Nephron (organoid): ENCODE data around the gene TXK.
A peak's percentile ranks its signal among the peaks of the same experiment; 100 is the strongest.

Experiments used
- H3K27ac Mint-ChIP-seq, 3 experiments: 2 replicates each; pipeline ENCODE4 v1.8.0; 2020; ENCODE audit warnings: mixed read lengths in 3 of 3, mild to moderate bottlenecking in 2 of 3, moderate library complexity in 1 of 3
- H3K27me3 Mint-ChIP-seq: 2 replicates; pipeline ENCODE4 v1.8.0; 2021; ENCODE audit warnings: low read depth, mild to moderate bottlenecking, moderate library complexity, mixed read lengths
- H3K36me3 Mint-ChIP-seq: 2 replicates; pipeline ENCODE4 v1.8.0; 2020; ENCODE audit warnings: low read depth, mixed read lengths
- H3K4me1 Mint-ChIP-seq: 2 replicates; pipeline ENCODE4 v1.8.0; 2020; ENCODE audit warnings: mixed read lengths
- H3K4me3 Mint-ChIP-seq, 3 experiments: 2 replicates each; pipeline ENCODE4 v1.8.0; 2020; ENCODE audit warnings: mild to moderate bottlenecking in 3 of 3, mixed read lengths in 3 of 3, moderate library complexity in 2 of 3
- H3K9me3 Mint-ChIP-seq: 2 replicates; pipeline ENCODE4 v1.8.0; 2020; ENCODE audit warnings: mixed read lengths
- CTCF ChIP-seq, 3 experiments: fragments of 200-600 bp; sonication (generic); IDR thresholded peaks; one replicate each; pipeline ENCODE4 v1.5.0; 2021; ENCODE audit warnings: antibody characterized with exemption in 3 of 3; ENCODE audit not compliant: unreplicated experiment in 3 of 3

TXK gene

GRCh38 chr4:48037117-48037462 lies 97.0 kb downstream of the TXK start:
- no peaks in the 10 kb centered on the region for H3K9me3 Mint-ChIP-seq
- peaks cover 9% of the 10 kb centered on the region for H3K4me1 Mint-ChIP-seq
- H3K4me3 Mint-ChIP-seq, result no peak overlapping the region
- no peaks in the 10 kb centered on the region for H3K27me3 Mint-ChIP-seq
- H3K27ac Mint-ChIP-seq, result no peak overlapping the region
- TF ChIP-seq CTCF (IDR thresholded peaks at IDR 0.05; ENCODE audit: unreplicated experiment in 3 of 3), result no peak
- H3K36me3 Mint-ChIP-seq, result no peaks in the 10 kb centered on the region

DNA sequence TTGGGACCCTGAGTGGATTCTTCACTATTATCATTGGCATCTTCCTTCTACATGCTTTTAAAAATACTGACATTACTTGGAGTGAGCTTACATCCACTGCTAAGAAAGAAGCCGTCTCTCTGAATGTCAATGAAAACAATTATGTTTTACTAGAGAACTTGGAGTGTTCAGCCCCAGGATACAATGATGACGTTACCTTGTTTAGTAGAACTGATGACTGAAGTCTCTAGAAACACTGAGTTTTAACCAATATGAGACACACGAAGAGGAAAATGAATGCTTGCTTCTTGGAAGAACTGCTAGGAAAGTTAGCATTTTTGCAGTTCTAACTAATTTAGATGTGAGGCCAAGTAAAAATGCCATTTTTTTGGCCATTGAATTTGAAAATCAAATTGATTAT lies 98.1 kb downstream of the TXK start:
- no peak for TF ChIP-seq CTCF (IDR thresholded peaks at IDR 0.05; ENCODE audit: unreplicated experiment in 3 of 3)
- no peaks in the 10 kb centered on the region for H3K36me3 Mint-ChIP-seq

GRCh38 chr4:48033825-48034413 lies 100.1 kb downstream of the TXK start:
- H3K4me3 Mint-ChIP-seq, result no peak overlapping the region
- H3K36me3 Mint-ChIP-seq, result no peaks in the 10 kb centered on the region
- H3K9me3 Mint-ChIP-seq, result no peaks in the 10 kb centered on the region
- H3K4me1 Mint-ChIP-seq, result peaks cover 13% of the 10 kb centered on the region
- TF ChIP-seq CTCF (IDR thresholded peaks at IDR 0.05; ENCODE audit: unreplicated experiment in 3 of 3), result peak; percentile 30 to 43 (median 40)
- peaks cover 3% of the 10 kb centered on the region for H3K27me3 Mint-ChIP-seq
- no peak overlapping the region for H3K27ac Mint-ChIP-seq

More for the DNA sequence above, 98.1 kb downstream of the TXK start:
- H3K4me3 Mint-ChIP-seq, result no peak overlapping the region
- H3K4me1 Mint-ChIP-seq, result peaks cover 13% of the 10 kb centered on the region
- peaks cover 3% of the 10 kb centered on the region for H3K27me3 Mint-ChIP-seq
- H3K9me3 Mint-ChIP-seq, result no peaks in the 10 kb centered on the region
- H3K27ac Mint-ChIP-seq, result no peak overlapping the region

- no peak overlapping the region for H3K27ac Mint-ChIP-seq
- H3K4me1 Mint-ChIP-seq, result peaks cover 13% of the 10 kb centered on the region
- TF ChIP-seq CTCF (IDR thresholded peaks at IDR 0.05; ENCODE audit: unreplicated experiment in 3 of 3), result no peak
- peaks cover 3% of the 10 kb centered on the region for H3K27me3 Mint-ChIP-seq
- no peak overlapping the region for H3K4me3 Mint-ChIP-seq
- H3K9me3 Mint-ChIP-seq, result no peaks in the 10 kb centered on the region
- no peaks in the 10 kb centered on the region for H3K36me3 Mint-ChIP-seq
Observed at GRCh38 chr4:48033412-48033811, 100.6 kb downstream of the TXK start.

DNA sequence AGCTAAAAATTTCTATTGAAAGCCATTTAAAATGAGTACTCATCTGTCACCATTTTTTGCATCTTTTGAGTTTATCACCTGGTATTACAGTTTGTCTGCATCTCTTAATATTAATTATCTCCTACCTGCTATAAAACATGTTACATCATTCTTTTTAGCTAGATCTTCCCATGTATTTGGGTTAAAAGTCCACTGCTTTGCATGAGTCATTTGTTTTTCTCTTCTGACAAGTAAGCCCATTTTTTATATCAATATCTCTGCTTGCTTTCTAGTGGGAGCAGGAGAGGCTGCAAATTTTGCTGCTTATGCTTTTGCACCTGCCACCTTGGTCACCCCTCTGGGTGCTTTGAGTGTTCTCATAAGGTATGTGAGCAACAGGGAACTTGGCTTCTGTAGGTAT lies 101.3 kb downstream of the TXK start:
- H3K27me3 Mint-ChIP-seq, result peaks cover 3% of the 10 kb centered on the region
- no peaks in the 10 kb centered on the region for H3K9me3 Mint-ChIP-seq
- H3K4me1 Mint-ChIP-seq, result peaks cover 13% of the 10 kb centered on the region
- no peak for TF ChIP-seq CTCF (IDR thresholded peaks at IDR 0.05; ENCODE audit: unreplicated experiment in 3 of 3)
- no peak overlapping the region for H3K27ac Mint-ChIP-seq
- no peak overlapping the region for H3K4me3 Mint-ChIP-seq
- H3K36me3 Mint-ChIP-seq, result no peaks in the 10 kb centered on the region

GRCh38 chr4:48031802-48032525 lies 102.1 kb downstream of the TXK start:
- no peak for TF ChIP-seq CTCF (IDR thresholded peaks at IDR 0.05; ENCODE audit: unreplicated experiment in 3 of 3)
- H3K4me1 Mint-ChIP-seq, result peaks cover 13% of the 10 kb centered on the region
- H3K4me3 Mint-ChIP-seq, result no peak overlapping the region
- H3K9me3 Mint-ChIP-seq, result no peaks in the 10 kb centered on the region
- peak overlapping the region in 1 of 3 experiments; percentile 18 for H3K27ac Mint-ChIP-seq
- peaks cover 3% of the 10 kb centered on the region for H3K27me3 Mint-ChIP-seq
- no peaks in the 10 kb centered on the region for H3K36me3 Mint-ChIP-seq
